Peyer's patch (tissue), 4 donors: Measurements from ENCODE around the gene CLCN2.
"Not testable (repeated sequence)": the region's sequence is repeated elsewhere in the genome, so short reads cannot be mapped to it uniquely, and the experiment has no call there.

ENCODE experiments used
- CTCF ChIP-seq, 6 experiments: fragments of 450-650 bp in 4 of 6; fragments of 200-600 bp in 2 of 6; sonication (generic) in 1 of 6; IDR thresholded peaks; one replicate each; pipeline ENCODE4 v1.5.1; 2017 to 2019; ENCODE audit warnings: antibody characterized with exemption in 6 of 6, mild to moderate bottlenecking in 3 of 6, moderate library complexity in 1 of 6
- POLR2A ChIP-seq, 2 donors: fragments of 450-650 bp; IDR thresholded peaks; one replicate each; pipeline ENCODE4 v1.5.1; 2017; ENCODE audit warnings: antibody characterized with exemption in 2 of 2, mild to moderate bottlenecking in 2 of 2, moderate library complexity in 2 of 2

DNA sequence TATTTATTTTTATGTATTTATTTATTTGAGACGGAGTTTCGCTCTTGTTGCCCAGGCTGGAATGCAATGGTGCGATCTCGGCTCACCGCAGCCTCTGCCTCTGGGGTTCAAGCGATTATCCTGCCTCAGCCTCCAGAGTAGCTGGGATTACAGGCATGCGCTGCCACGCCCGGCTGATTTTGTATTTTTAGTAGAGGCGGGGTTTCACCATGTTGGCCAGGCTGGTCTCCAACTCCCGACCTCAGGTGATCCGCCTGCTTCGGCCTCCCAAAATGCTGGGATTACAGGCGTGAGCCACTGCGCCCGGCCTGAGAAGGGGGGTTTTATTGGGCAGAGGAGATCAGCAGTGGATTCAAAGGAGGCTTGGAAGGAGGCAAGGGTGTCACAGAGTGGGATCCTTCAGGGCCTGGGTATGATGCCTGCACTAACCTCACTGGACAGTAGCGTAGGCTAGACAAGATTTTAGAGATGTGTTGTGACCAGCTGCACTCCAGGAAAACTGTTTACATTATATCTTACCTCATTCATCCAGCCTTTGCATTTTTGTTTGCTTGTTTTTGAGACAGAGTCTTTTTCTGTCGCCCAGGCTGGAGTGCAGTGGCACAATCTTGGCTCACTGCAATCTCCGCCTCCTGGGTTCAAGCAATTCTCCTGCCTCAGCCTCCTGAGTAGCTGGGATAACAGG is 21.8 kb downstream of the CLCN2 start:
- not testable (repeated sequence) for TF ChIP-seq CTCF, POLR2A (IDR thresholded peaks at IDR 0.05)
